GM21576 (cell line): ENCODE results near the gene RASSF4.

Experiments
- ATAC-seq: cut with Tn5 transposase; IDR thresholded peaks from one replicate; pipeline ENCODE4 v1.9.1; 2021; ENCODE audit warnings: mild to moderate bottlenecking, moderate library complexity; ENCODE audit not compliant: unreplicated experiment

The RASSF4 gene

GRCh38 chr10:44927352-44927751 is 32.2 kb upstream of the RASSF4 start:
- no peak for ATAC-seq

GRCh38 chr10:44928462-44928861 is 31.1 kb upstream of the RASSF4 start:
- no peak for ATAC-seq

- no peak for ATAC-seq
These were observed 30.0 kb upstream of the RASSF4 start for GRCh38 chr10:44929356-44930255.

- no peak for ATAC-seq
These were observed 28.5 kb upstream of the RASSF4 start for GRCh38 chr10:44930904-44931620.

DNA sequence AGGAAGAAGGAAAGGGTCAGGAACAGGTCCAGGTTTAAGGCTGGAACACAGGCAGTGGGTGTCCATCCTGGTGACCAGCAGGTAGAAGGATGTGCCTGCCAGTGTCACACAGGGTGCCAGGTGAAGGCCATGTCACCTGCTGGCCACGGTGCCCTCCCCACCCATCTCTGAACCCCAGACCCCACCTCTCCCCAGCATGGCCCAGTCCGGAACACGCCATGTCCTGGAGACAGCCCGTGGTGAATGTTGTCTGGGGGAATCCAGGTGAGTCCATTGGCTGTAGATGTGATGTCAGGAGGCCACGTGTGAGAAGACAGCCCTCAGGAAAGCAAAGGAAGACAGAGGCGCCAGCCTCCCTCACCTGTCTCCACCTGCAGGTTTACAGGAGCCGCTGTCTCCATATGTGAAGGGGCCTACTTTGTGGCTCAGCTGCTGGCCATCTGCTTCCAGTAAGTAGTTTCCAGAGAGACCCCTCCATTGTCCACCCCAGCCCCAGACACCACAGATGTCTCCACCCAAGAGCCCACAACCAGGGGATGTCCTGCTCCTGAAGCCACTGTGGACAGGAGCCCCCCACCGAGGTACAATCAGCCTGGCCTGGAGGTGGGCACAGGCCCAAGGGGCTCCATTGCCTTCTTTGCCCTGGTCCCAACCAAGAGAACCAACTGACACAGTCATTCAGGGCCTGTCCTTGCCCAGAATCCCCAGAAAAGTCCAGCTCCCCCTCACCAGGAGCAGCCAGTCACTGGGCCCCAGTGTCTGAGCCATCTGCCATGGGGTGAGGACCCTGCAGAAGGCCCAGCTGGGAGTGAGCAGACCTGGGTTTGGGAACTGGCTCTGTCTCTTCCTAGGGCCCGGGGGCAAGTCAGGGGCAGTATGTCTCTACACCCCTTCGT is 27.7 kb upstream of the RASSF4 start:
- no peak for ATAC-seq

DNA sequence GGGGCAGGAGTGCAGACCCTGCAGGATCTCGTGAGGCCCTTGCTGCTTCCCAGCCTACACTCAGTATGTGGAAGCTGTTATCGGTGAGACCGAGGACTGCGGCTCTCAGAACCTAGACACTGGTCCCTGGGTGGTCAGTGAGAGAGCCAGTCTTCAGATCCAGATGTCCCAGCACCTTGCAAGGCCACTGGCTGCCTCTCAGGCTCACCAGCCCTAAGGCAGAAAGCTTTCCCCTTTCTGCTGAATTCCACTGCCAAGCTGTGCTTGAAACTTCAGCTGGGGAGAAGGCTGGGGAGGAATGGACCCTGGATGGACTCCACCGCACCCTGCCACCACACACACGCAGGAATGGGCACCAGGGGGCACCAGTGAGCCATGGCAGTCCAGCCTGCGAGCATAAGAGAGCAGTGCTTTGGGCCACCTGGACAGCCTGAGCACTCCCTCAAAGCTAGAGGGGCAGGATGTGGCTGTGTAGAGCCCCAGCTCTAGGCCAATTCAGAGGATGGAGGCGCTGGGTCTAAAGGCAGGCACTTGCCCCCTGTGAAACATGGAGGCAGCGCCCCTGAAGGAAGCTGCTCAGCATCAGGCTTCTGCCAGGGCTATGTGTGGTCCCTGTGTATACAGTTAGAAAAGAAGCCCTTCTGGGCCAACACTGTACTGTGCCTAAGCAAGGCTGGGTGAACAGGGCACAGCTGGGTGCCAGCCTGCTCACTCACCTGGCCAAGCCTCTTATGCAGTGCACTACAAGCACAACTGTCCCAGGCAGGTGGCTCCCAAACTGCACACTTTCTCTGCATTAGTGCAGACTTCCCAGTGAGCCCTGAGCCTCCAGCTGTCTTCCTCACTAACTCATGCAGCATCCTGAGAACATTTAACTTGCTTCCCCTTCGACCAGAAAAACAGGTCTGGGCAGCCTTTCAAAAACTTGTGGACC is 26.8 kb upstream of the RASSF4 start:
- ATAC-seq = peak; percentile 96

DNA sequence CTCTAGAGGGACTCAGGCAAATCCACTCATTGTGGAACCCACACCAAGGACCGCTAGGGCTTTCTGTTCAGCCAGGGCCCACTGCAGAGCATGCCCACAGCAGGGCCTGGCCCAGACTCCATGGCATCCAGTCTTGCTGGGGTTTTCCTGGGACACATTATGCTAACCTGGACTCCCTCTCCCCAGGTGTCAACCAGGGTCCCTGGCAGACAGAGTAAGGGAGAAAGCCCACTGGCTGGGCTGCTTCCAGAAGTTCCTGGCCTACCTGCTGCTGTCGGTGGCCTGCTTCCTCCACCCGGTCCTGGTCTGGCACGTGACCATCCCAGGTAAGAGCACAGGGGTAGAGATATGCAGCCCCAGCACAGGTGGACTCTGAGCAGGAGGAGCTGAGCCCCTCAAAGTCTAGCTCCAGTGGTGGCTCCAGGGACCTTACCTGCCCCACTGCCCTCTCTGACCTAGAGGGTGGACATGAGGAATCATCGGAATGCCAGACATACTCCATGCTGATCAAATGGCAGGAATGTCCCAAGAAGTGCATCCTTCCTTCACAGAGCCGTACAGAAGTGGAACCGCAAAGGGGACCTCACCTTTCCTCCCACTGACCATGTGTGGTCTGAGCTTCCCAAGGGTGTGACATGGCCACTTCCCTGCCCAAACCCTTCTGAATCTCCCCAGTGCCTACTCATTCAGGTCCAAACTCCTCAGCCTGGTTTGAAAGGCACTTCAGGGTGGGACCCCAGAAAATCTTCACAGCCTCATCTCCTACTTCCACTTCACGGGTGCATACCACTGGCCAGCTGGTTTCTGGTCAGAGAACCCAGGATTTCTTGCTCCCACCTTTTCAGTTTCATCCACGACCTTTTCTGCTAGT is 25.9 kb upstream of the RASSF4 start:
- no peak for ATAC-seq

DNA sequence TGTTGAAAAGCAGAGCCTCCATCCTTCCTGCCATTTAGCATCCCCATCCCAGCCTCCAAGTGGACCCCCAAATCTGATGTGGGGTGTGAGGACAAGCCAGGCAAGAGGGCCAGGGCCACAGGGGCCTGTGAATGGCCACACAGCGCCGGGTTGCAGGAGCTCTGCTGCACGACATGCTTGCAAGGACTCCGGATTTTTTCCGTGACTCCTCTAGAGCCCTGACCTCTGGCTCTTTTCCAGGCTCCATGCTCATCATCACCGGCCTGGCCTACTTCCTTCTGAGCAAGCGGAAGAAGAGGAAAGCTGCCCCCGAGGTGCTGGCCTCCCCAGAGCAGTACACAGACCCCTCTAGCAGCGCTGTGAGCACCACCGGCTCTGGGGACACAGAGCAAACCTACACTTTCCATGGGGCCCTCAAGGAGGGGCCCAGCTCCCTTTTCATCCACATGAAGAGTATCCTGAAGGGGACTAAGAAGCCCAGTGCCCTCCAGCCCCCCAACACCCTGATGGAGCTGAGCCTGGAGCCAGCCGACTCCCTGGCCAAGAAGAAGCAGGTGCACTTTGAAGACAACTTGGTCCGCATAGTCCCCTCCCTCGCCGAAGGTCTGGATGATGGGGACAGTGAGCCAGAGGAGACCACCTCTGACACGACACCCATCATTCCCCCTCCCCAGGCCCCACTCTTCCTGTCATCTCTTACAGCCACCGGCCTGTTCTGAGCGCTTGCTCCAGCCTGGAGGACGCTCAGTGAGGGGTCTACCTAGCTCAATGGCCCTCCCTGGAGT is 25.0 kb upstream of the RASSF4 start:
- ATAC-seq = no peak

GRCh38 chr10:44935201-44935965 is 24.2 kb upstream of the RASSF4 start:
- no peak for ATAC-seq

DNA sequence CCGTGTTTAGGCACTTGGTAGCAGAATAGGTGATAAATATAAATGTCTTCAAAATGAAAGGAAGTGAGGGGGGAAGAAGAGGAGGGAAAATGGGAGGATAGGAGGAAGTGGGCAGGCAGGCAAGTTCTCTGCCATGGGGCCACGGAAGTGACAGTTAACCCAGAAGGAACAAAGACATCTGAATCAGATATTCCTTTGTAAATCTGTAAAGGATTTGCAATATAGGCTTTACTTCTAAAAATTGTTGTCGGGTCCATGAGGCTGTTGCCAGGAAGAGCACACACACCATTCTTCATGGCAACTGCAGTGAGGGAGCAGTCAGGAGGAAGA is 23.7 kb upstream of the RASSF4 start:
- no peak for ATAC-seq

DNA sequence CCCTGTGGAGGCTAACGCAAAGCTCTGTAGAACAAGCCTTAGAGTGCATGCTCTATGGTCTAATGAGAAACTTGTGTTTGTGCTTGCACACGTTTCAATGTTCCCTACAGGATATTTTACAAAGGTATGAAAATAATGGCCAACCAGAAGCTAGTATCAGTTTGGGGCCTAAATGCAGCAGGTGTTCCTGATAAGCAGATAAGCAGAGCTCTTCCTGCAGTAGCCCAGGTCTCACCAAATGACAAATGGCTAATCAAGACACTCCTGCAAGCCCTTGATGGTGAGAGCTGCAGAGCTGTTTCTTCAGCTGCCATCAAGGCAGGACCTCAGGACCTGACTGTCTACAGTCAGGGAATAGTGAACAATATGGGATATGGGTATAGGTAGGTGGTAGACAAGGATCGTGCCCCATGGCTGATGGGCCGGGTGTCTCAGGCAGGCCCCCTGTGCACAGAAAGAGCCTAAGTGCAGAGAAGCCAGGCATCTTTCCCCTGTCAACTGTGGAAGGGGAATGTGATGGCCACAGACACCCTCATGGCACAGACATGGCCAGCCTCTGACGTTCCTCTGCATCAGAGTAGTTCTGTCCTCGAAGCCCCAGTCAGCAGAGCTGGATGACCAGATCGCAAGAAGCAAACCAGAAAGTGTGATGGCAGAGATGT is 23.2 kb upstream of the RASSF4 start:
- ATAC-seq = no peak

DNA sequence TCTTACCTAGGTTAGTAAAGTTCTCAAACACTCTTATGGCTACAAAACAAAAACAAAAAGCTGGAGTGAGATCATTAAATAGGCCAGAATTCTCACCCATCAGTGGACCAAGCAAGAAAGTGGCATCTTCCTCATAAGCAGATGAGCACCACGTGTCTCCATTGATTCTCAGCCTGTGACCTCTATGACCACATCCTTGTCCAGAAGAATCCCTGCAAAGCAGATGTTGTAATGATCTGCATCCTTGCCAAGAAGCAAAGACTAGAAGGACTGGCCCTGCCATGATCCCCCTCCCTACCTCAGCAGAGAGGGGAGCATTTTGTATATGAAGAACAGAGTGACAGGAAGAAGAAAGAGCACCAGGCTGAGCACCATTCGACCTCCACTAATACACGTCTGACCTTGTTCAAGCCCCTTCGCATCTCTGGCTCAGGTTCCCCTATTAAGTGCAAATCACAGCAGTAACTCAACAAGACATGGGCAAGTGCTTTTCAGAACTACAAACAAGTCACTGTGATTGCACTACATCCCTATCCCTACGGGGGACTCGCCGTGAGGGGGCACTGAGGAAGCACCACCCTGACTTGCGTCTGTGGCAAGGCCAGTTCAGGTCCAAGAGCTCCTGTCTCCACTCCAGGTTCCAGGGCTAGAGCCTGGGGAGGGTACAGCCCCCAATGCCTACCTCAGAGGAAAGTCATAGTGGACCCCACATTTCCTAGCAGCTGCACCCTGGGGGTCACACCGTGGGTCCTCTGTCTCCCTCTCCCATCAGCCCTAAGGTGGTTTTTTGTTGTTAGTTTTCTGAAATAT is 22.2 kb upstream of the RASSF4 start:
- no peak for ATAC-seq

DNA sequence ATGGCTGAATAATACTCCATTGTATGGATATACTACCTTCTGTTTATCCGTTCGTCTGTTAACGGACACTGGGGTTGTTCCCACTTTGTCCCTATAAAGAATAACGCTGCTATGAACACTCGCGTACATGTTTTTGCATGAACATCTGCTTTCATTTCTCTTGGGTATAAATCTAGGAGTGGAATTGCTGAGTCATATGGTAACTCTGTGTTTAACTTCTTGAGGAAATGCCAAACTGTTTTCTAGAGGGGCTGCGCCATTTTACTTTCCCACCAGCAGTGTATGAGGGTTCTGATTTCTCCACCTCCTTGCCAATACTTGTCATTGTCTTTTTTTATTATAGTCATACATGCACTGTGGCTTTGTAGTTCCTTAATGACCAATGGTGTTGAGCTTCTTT is 20.6 kb upstream of the RASSF4 start:
- ATAC-seq = no peak

- ATAC-seq = no peak
These were observed 19.8 kb upstream of the RASSF4 start for GRCh38 chr10:44939691-44940401.

- peak; percentile 44 for ATAC-seq
These were observed 15.2 kb upstream of the RASSF4 start for GRCh38 chr10:44944354-44944753.

DNA sequence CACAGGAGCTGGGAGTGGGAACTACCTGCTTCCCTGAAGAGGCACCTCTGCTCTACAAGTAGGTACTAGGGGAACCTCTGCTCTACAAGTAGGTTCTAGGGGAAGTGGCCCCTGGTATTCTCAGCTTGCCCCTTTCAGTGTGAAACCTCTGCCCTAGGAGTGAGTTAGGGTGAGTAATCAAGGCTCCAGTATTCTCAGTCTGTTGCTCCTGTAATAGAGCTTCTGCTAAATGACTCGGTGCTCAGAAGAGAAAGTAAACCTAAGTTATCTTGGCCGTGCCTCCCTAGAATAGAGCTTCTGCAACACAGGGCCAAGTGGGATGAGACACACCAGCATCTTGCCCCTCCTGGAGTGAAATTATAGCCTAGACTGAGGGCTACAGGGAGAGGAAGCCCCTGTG is 13.4 kb upstream of the RASSF4 start:
- no peak for ATAC-seq
